ENCODE results near the gene P2RX2.
"Not testable (repeated sequence)": the region's sequence is repeated elsewhere in the genome, so short reads cannot be mapped to it uniquely, and the experiment has no call there.

The P2RX2 gene

GRCh38 chr12:132584429-132584828 is 34.1 kb upstream of the P2RX2 start:
- no peak for DNase-seq

- no peak for DNase-seq
Observed at GRCh38 chr12:132585177-132585576, 33.4 kb upstream of the P2RX2 start.

- DNase-seq = no peak
Observed at GRCh38 chr12:132586929-132587328, 31.6 kb upstream of the P2RX2 start.

GRCh38 chr12:132587781-132588180 is 30.8 kb upstream of the P2RX2 start:
- DNase-seq = no peak

DNA sequence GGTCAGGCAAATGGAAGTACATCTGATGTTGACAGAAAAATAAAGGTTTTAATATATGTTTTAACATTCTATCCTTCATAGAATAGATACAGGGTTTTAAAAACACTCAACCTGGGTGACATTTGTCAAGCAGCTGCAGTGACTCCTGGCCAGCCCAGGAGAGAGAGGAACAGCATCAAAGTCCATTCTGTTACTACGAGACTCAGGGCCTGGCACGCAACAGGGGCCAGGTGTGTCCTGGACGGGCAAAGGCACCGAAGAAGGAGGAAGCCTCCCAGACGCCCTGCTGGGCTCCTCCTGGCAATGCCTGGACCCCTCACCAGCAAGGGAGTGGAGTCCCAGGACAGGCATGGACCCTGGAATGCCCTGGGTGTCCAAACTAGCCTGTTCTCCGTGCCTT is 30.3 kb upstream of the P2RX2 start:
- no peak for DNase-seq

GRCh38 chr12:132588821-132589669 is 29.5 kb upstream of the P2RX2 start:
- DNase-seq = no peak

DNA sequence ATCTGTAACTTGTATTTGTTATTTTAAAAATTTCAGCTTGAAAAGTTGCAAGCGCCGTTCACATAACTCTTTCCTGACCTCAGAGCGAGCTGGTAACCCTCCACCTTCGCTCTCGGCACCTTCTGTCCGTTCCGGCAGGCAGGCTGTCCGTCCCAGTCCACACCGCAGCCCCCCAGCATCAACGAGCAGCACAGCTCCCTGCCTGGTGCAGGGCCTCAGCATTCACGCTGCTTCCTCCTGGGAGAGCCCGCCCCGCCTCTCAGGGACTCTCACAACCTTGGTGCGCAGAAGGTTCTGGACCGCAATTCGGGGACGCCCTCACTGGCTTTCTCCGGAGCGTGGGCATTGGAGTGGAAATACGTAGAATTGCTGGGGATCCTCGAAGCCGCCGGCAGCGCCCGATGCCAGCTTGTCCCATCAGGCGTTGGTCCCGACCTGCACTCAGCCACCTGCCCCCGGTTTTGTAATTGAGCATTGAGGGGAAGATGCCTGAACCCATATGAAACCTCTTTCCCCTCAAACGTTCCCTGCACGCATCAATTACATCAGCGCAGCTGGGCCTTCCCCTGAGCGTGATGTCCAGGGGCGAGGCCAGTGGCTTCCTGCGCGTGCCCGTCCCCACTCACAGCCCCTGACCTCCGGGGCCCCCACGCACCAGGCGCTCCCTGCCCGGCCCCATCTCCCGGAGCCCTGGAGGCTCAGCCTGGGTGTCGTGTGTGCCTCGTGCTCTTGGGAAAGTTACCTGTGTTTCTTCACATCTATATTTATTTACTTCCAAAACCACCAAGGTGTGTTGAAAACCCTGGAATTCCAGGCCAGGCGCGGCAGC is 27.3 kb upstream of the P2RX2 start:
- DNase-seq = no peak

- DNase-seq = no peak
Observed at GRCh38 chr12:132592282-132592970, 26.1 kb upstream of the P2RX2 start.

- DNase-seq = no peak
Observed at GRCh38 chr12:132593071-132593470, 25.5 kb upstream of the P2RX2 start.

DNA sequence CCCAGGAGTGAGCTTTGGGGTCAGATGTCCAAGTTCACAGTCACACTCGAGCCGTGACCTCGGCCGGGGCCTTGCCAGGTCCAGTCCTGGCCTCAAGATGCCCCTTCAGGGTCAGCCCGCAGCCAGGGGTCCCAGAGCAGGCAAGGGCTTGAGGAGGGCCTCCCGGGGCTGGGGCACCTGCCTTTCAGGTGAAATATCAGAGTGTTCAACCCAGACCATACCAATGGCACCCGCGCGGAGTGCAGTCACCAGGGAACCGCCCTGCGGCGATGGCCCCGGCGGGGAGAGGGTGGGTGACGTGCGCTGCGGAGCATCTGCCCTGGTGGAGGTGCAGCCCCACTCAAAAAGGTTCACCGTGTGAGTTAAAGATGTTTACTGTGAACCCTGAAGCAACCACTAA is 25.1 kb upstream of the P2RX2 start:
- DNase-seq = no peak

GRCh38 chr12:132593938-132594358 is 24.6 kb upstream of the P2RX2 start:
- DNase-seq = peak; percentile 93

DNA sequence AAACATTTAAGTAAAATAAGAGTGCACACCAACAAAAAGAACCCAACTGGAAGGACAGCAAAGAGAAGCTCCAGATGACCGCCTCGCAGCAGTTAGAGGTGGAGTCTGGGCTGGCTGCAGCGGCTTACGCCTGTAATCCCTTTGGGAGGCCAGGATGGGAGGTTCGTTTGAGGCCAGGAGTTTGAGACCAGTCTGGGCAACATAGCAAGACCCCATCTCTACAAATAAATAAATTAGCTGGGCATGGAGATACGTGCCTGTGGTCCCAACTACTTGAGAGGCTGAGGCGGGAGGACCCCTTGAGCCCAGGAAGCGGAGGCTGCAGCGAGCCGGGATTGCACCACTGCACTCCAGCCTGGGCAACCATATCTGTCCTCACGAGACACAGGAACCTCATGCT is 23.4 kb upstream of the P2RX2 start:
- DNase-seq = no peak

DNA sequence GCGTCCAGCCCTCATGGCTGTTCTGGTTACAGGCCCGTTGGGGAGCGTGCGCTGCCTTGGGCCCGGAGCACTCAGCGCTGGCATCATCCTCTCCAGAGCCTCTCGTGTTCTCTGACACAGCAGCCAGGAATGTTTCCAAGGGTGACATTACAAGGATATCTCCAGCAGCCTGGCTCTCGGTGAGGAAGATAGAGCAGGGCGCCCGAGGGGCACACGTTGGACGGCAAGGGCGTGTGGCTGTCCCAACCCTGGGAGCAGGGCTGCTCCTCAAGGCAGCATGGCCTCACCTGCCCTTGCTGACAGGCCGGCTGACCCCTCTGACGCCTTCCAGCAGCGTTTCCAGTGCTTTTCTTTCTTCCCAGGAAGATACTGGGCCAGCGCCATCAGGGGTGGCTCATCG is 22.6 kb upstream of the P2RX2 start:
- no peak for DNase-seq

DNA sequence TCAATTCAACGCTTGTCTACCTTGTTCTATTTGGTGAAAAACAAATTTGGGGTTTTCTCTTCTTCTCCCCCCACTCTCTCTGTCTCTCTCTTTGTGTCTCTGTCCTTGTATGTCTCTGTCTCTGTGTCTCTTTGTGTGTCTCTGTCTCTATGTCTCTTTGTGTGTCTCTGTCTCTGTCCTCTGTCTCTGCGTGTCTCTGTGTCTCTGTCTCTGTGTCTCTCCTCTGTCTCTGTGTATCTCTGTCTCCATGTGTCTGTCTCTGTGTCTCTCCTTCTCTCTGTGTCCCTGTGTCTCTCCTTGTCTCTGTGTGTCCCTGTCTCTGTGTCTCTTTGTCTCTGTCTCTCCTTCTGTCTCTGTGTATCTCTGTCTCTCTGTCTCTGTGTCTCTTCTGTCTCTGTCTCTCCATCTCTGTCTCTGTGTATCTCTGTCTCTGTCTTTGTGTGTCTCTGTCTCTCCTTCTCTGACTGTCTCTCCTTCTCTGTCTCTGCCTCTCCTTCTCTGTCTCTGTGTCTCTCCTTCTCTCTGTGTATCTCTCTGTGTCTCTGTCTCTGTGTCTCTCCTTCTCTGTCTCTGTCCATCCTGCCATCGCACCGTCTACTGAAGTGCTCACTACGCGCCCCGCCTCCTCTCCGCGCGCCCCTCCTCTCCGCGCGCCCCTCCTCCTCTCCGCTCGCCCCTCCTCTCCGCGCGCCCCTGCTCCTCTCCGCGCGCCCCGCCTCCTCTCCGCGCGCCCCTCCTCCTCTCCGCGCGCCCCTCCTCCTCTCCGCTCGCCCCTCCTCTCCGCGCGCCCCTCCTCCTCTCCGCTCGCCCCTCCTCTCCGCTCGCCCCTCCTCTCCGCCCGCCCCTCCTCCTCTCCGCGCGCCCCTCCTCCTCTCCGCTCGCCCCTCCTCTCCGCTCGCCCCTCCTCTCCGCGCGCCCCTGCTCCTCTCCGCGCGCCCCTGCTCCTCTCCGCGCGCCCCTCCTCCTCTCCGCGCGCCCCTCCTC is 21.0 kb upstream of the P2RX2 start:
- no peak for DNase-seq

DNA sequence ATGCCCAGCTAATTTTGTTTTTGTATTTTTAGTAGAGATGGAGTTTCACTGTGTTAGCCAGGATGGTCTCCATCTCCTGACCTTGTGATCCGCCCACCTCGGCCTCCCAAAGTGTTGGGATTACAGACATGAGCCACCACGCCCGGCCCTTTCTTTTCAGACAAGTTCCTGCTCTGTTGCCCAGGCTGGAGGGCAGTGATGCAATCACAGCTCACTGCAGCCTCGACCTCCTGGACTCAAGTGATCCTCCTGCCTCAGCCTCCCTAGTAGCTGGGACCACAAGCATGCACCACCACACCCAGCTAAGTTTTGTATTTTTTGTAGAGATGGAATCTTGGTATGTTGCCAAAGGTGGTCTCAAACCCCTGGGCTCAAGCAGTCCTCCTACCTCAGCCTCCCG is 19.1 kb upstream of the P2RX2 start:
- DNase-seq = not testable (repeated sequence)

DNA sequence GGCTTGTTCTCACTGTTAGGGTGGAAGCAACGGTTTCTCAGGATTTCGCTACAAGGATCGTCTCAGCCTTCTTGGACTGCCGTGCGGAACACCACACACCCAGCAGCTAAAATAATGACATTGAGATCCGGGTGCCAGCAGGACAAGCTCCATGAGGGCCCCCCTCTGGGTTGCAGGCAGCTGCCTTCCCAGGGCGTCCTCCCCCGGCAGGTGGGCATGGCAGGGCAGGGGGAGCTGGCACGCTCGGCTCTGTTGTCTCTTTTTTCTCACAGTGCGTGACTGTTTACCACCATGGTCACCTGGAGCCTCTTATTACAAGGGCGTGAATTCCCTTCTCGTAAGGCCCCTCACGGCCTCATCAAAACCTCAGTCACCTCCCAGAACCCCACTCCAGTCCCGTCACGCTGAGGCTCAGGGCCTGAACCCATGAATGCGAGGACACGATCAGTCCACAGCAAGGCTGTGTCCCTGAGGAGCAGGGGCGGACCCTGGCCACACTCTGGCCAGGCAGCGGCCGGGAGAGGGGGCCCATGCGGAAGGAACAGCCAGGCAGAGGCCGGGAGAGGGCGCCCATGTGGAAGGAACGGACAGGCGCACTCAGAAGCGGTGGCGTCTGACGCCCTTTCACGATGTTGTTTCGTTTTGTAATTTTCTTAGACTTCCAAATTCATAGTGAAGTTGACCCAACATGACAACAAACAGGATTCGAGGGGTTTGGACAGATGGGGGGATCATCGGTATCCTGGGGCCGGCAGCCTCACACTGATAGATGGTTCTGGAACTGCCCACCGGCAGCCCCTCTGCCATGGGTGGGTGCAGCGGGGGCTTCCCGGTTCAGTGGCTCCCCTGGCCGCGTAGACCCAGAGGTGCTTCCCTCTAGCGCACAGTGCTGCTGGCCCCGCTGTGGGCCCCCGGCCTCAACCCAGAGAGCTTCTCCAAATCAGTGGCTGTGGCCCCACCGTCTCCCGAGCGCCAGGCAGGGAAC is 18.2 kb upstream of the P2RX2 start:
- DNase-seq = no peak

- no peak for DNase-seq
Observed at GRCh38 chr12:132601171-132601883, 17.2 kb upstream of the P2RX2 start.

DNA sequence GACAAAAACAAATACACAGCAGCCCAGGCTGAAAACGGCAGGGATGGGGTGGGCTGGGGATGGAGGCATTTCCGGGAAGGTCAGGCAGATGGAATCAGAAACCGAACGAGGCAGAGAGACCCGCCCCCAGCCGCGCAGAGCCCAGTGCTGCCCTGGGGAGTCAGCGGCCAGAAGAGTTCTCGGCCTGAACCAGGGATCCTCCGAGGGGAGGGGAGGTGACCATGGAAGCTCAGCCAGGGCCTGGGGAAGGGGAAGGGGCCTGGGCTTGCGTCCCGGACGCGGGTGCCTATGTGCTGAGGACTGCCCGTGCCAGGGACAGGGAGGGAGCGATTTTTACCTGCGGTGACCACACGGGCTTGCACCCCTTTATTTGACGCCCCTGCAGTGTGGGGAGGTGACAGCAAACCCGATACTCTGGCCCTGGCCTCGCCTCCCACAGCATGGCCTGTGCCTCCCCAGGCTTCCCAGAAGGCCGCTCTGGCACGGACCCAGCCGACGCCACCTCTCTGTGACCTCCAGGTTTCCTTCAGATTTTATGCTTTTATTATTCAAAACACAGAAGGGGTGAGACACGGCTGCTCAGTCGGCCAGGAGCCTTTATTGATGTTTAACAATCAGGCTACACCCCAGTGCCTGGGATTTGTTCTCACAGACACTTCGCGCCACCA is 15.9 kb upstream of the P2RX2 start:
- no peak for DNase-seq

DNA sequence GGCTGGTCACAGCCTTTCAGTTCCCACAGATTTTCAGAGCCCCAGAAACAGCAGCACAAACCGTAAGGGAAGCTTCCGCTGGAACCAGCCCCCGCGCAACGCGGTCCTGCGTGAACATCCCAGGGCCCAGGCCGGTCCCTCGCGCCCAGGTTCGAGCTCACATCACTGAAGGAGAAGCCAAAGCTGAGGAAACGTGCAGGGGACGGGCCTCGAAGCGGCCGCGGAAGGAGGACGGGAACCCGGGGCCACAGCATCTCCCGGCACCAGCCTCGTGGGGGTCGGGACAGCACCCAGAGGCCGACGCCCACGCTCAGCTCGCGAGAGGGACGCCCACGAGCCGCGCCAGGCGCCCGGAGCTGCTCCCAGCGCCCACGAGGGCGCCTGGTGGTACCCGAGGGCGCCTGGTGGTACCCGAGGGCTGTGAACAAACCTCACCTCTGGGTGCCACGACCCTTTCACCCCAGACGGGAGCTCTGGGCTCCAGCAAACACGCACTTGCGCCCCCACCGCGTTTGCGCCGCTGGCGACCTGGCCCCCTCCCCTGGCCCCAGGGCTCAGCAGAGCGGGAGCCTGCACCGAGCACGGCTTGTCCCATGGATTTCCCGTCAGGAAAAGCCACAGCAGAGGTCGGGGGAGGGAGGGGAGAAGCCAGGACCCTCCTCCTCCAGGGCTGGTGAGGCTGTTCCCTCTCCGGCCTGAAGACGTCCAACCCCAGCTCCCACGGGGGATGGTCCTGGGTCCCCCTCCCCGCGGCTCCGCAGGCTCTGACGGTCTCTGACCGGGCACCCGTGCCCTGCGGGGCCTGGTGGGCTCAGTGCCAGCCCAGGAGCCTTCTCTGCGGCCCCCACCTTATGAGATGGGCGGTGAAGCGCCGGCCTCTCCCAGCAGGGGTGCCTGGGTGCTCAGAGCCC is 15.1 kb upstream of the P2RX2 start:
- no peak for DNase-seq

All from NCI-H1694 (cell line).